Trophoblast cell (in vitro differentiated cells and primary cell): ENCODE data around the gene SLC35A2.

Source experiments
- DNase-seq, 2 donors: peaks; one replicate each; pipeline ENCODE4 v3.0.0-alpha.2; 2016
- H2AFZ ChIP-seq: 2 replicates; pipeline ENCODE4 v1.6.1; 2013; ENCODE audit warnings: low read length, moderate library complexity, mild to moderate bottlenecking; ENCODE audit not compliant: insufficient read depth, poor library complexity
- H2AK5ac ChIP-seq: 2 replicates; pipeline ENCODE4 v1.6.1; 2013; ENCODE audit warnings: mild to moderate bottlenecking, low read length
- H2BK120ac ChIP-seq: 2 replicates; pipeline ENCODE4 v1.6.1; 2013; ENCODE audit warnings: low read length, mild to moderate bottlenecking, moderate library complexity; ENCODE audit not compliant: insufficient read depth, poor library complexity
- H2BK12ac ChIP-seq: 2 replicates; pipeline ENCODE4 v1.6.1; 2013; ENCODE audit warnings: mild to moderate bottlenecking, low read length, moderate library complexity
- H2BK5ac ChIP-seq: 2 replicates; pipeline ENCODE4 v1.6.1; 2013; ENCODE audit warnings: low read length, low read depth, moderate library complexity, mild to moderate bottlenecking; ENCODE audit not compliant: poor library complexity
- H3K14ac ChIP-seq: 2 replicates; pipeline ENCODE4 v1.6.1; 2013; ENCODE audit warnings: mild to moderate bottlenecking, low read length
- H3K18ac ChIP-seq: 2 replicates; pipeline ENCODE4 v1.6.1; 2013; ENCODE audit warnings: mild to moderate bottlenecking, low read length
- H3K23ac ChIP-seq: 2 replicates; pipeline ENCODE4 v1.6.1; 2013; ENCODE audit warnings: low read length
- H3K27ac ChIP-seq: 2 replicates; pipeline ENCODE4 v1.5.1; 2013; ENCODE audit warnings: low read depth, mild to moderate bottlenecking, inconsistent platforms, low read length, moderate library complexity
- H3K27me3 ChIP-seq: 2 replicates; pipeline ENCODE4 v1.6.1; 2013; ENCODE audit warnings: inconsistent platforms, mild to moderate bottlenecking, low read length, moderate library complexity; ENCODE audit not compliant: insufficient read depth
- H3K36me3 ChIP-seq, 2 experiments: 1 replicate in 1 of 2; 2 replicates in 1 of 2; pipeline ENCODE4 v1.6.1; 2013; ENCODE audit warnings: low read length in 2 of 2, mild to moderate bottlenecking in 2 of 2, moderate library complexity in 1 of 2; ENCODE audit not compliant: insufficient read depth in 2 of 2, control insufficient read depth in 1 of 2
- H3K4ac ChIP-seq: 2 replicates; pipeline ENCODE4 v1.6.1; 2013; ENCODE audit warnings: low read depth, mild to moderate bottlenecking, low read length, moderate library complexity
- H3K4me1 ChIP-seq, 2 experiments: 1 replicate in 1 of 2; 2 replicates in 1 of 2; pipeline ENCODE4 v1.6.1; 2013; ENCODE audit warnings: low read length in 2 of 2, mild to moderate bottlenecking in 2 of 2, moderate library complexity in 1 of 2; ENCODE audit not compliant: insufficient read depth in 2 of 2, control insufficient read depth in 1 of 2
- H3K4me2 ChIP-seq: 2 replicates; pipeline ENCODE4 v1.6.1; 2013; ENCODE audit warnings: inconsistent platforms, mild to moderate bottlenecking, low read length, moderate library complexity
- H3K4me3 ChIP-seq: 2 replicates; pipeline ENCODE4 v1.5.1; 2013; ENCODE audit warnings: mild to moderate bottlenecking, low read depth, low read length, inconsistent platforms
- H3K79me1 ChIP-seq: one replicate; pipeline ENCODE4 v1.6.1; 2013; ENCODE audit warnings: low read length
- H3K79me2 ChIP-seq: 2 replicates; pipeline ENCODE4 v1.6.1; 2013; ENCODE audit warnings: low read length, mild to moderate bottlenecking; ENCODE audit not compliant: control insufficient read depth, insufficient read depth, poor library complexity
- H3K9ac ChIP-seq: 2 replicates; pipeline ENCODE4 v1.6.1; 2013; ENCODE audit warnings: mild to moderate bottlenecking, low read length
- H3K9me3 ChIP-seq: 2 replicates; pipeline ENCODE4 v1.6.1; 2013; ENCODE audit warnings: low read depth, mild to moderate bottlenecking, control low read depth, inconsistent platforms, low read length; ENCODE audit not compliant: insufficient read depth
- H4K12ac ChIP-seq: 2 replicates; pipeline ENCODE4 v1.6.1; 2013; ENCODE audit warnings: low read depth, mild to moderate bottlenecking, low read length, moderate library complexity
- H4K8ac ChIP-seq: 2 replicates; pipeline ENCODE4 v1.6.1; 2013; ENCODE audit warnings: low read depth, mild to moderate bottlenecking, low read length, moderate library complexity
- H4K91ac ChIP-seq: one replicate; pipeline ENCODE4 v1.6.1; 2013; ENCODE audit warnings: low read depth, mild to moderate bottlenecking, low read length, moderate library complexity
- WGBS: extraction: QIAGEN DNeasy Blood & Tissue Kit; methylation state at CpG from one replicate; pipeline ENCODE4 v1.1.7; 2013; ENCODE audit warnings: missing lambda C conversion rate; ENCODE audit not compliant: insufficient read length, insufficient coverage; ENCODE audit errors: extremely low coverage; 5-methylcytosine and 5-hydroxymethylcytosine counted together

SLC35A2 gene

DNA sequence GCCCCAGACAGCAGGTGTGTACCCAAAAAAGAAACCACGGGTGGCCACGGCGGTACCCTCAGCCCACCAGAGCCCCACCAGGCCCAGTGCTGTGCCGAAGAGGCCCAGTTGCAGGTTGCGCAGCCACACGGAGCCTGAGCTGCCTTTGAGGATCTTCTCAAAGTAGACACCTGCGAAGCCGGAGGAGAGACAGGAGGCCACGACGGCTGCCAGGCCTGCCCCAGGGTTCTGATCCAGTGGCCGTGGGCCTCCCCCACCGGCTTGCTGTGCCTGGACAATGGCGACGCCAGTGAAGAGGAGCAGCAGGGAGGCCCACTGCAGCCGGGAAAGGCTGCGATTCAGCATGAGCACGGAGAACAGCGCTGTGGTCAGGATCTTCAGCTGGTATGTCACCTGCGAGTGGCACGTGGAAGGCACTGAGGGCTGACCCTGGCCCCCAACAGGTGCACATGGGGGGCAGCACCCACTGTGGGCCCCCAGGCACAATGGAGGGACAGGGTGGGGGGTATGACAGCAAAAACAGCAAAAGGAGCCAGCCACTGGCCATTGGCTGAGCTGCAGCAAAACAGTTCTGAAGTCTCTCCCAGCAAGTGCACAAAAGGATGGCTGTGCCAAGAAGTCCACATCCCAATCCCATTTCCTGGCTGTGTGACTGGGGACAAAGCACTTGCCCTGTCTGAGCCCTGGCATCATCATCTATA lies 6.2 kb downstream of the SLC35A2 start:
- no peak overlapping the region for H2BK120ac ChIP-seq
- no peak overlapping the region for H4K8ac ChIP-seq
- no peak overlapping the region for H2AFZ ChIP-seq
- no peak for DNase-seq
- H4K91ac ChIP-seq: no peak overlapping the region
- no peak overlapping the region for H2BK12ac ChIP-seq
- H3K4me3 ChIP-seq: no peak overlapping the region
- no peak overlapping the region for H3K4ac ChIP-seq
- no peak overlapping the region for H3K14ac ChIP-seq
- H3K4me2 ChIP-seq: no peak overlapping the region
- no peak overlapping the region for H2AK5ac ChIP-seq
- H3K23ac ChIP-seq: no peak overlapping the region
- no peaks in the 10 kb centered on the region for H3K4me1 ChIP-seq
- no peak overlapping the region for H4K12ac ChIP-seq
- no peak overlapping the region for H3K18ac ChIP-seq
- H2BK5ac ChIP-seq: no peak overlapping the region
- no peaks in the 10 kb centered on the region for H3K79me1 ChIP-seq
- H3K27me3 ChIP-seq: no peaks in the 10 kb centered on the region
- H3K9me3 ChIP-seq: no peaks in the 10 kb centered on the region
- peaks cover 58 to 61% of the 10 kb centered on the region in 2 experiments for H3K36me3 ChIP-seq
- no CpG with 5 or more reads among the region's 20 CpGs for WGBS
- no peak overlapping the region for H3K9ac ChIP-seq
- H3K79me2 ChIP-seq: no peaks in the 10 kb centered on the region
- no peak overlapping the region for H3K27ac ChIP-seq

DNA sequence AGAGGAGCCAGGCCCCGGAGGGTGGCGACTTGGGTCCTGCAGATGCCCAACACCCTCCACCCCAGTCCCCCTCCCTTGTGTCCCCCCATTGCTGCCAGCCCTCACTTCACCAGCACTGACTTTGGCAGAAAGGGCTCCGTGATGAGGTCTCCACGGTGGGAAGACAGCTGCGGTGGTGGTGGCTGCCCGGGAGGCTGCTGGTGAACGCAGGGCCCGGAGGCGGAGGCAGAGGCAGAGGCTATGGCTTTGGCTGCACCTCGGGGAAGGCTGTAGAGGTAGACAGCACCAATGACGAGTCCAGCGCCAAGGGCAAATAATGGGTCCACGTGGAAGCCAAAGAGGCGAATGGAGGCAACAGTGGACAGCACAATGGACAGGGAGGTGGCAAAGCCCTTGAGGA lies 6.8 kb downstream of the SLC35A2 start:
- H3K4me2 ChIP-seq: no peak overlapping the region
- DNase-seq: no peak
- no peaks in the 10 kb centered on the region for H3K4me1 ChIP-seq
- no peaks in the 10 kb centered on the region for H3K79me1 ChIP-seq
- no peak overlapping the region for H3K14ac ChIP-seq
- H2BK5ac ChIP-seq: no peak overlapping the region
- H3K36me3 ChIP-seq: peaks cover 56 to 57% of the 10 kb centered on the region in 2 experiments
- H4K8ac ChIP-seq: no peak overlapping the region
- WGBS: no CpG with 5 or more reads among the region's 14 CpGs
- no peaks in the 10 kb centered on the region for H3K27me3 ChIP-seq
- no peak overlapping the region for H3K27ac ChIP-seq
- no peak overlapping the region for H3K18ac ChIP-seq
- H4K91ac ChIP-seq: no peak overlapping the region
- no peaks in the 10 kb centered on the region for H3K79me2 ChIP-seq
- no peak overlapping the region for H4K12ac ChIP-seq
- no peak overlapping the region for H2AK5ac ChIP-seq
- H3K9ac ChIP-seq: no peak overlapping the region
- H3K9me3 ChIP-seq: no peaks in the 10 kb centered on the region
- no peak overlapping the region for H3K4ac ChIP-seq
- H2BK120ac ChIP-seq: no peak overlapping the region
- no peak overlapping the region for H3K4me3 ChIP-seq
- H2BK12ac ChIP-seq: no peak overlapping the region
- H3K23ac ChIP-seq: no peak overlapping the region
- H2AFZ ChIP-seq: no peak overlapping the region

DNA sequence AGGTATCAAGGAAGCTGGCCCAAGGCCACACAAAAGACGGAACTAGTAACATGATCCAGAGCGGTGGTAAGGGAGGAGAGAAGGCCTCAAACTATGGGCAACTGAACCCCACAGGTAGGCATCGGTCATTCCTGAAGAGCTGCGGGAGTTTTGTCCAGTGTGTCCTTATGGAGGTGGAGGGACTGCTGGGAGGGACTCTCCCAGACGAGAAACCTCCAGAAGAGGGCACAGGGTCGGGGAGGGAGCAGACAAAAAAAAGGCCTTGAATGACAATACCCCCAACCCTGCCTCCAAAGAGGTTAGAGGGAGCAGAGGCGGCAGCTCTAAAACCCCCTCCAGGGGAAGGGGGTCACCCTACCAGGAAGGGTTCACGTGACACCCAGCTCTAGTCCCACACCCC lies 7.3 kb downstream of the SLC35A2 start:
- Histone ChIP-seq H3K36me3 (peaks cover 55 to 57% of the 10 kb centered on the region in 2 experiments), H2AFZ (no peak overlapping the region), H3K79me1 (no peaks in the 10 kb centered on the region), H4K8ac (no peak overlapping the region), H3K4me2 (no peak overlapping the region), H4K12ac (no peak overlapping the region), H2BK5ac (no peak overlapping the region), H3K4me3 (no peak overlapping the region), H3K9me3 (no peaks in the 10 kb centered on the region), H3K23ac (no peak overlapping the region), H3K4me1 (no peaks in the 10 kb centered on the region), H2BK12ac (no peak overlapping the region), H3K27ac (no peak overlapping the region), H3K18ac (no peak overlapping the region), H3K27me3 (no peaks in the 10 kb centered on the region), H3K9ac (no peak overlapping the region), H2BK120ac (no peak overlapping the region), H4K91ac (no peak overlapping the region), H3K14ac (no peak overlapping the region), H2AK5ac (no peak overlapping the region), H3K79me2 (no peaks in the 10 kb centered on the region), H3K4ac (no peak overlapping the region)
- WGBS: no CpG with 5 or more reads among the region's 8 CpGs
- DNase-seq: no peak

DNA sequence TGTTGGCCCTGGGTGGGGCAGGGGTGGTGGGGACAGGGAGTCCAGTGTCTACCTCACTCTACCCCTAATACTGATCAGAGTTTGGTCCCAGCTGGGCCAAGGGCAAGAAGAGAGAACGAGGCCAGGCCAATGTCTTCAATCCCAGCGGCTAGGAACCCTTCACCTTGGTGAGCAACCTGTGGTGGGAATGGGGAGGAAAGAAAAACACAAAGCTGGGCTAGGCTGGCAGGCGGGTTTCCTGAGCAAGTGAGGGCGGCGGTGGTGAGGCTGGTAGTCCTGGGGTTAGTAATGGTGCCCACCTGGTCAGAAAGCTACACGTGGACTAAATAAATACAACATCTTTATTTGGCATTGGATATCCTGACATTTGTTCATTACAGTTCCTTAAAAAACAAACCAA lies 8.2 kb downstream of the SLC35A2 start:
- no peak overlapping the region for H2AK5ac ChIP-seq

More for the DNA sequence above, 8.2 kb downstream of the SLC35A2 start:
- Histone ChIP-seq H3K27ac (no peak overlapping the region), H3K4me1 (peaks cover 0 to 2% of the 10 kb centered on the region in 2 experiments), H2BK120ac (no peak overlapping the region), H3K79me2 (no peaks in the 10 kb centered on the region), H3K4me3 (no peak overlapping the region), H2AFZ (no peak overlapping the region), H3K23ac (no peak overlapping the region), H3K4ac (no peak overlapping the region), H4K12ac (no peak overlapping the region), H3K4me2 (no peak overlapping the region), H3K14ac (no peak overlapping the region), H4K8ac (no peak overlapping the region), H2BK12ac (no peak overlapping the region), H3K18ac (no peak overlapping the region), H3K79me1 (peaks cover 1% of the 10 kb centered on the region), H3K9ac (no peak overlapping the region), H2BK5ac (no peak overlapping the region), H4K91ac (no peak overlapping the region), H3K36me3 (peaks cover 53 to 58% of the 10 kb centered on the region in 2 experiments), H3K9me3 (no peaks in the 10 kb centered on the region), H3K27me3 (no peaks in the 10 kb centered on the region)
- DNase-seq: no peak
- no CpG with 5 or more reads among the region's 6 CpGs for WGBS
